GM18511 (cell line): ENCODE results near the gene ALPP.
"Not testable (repeated sequence)": the region's sequence is repeated elsewhere in the genome, so short reads cannot be mapped to it uniquely, and the experiment has no call there.

Experiments
- ATAC-seq: cut with Tn5 transposase; IDR thresholded peaks from one replicate; pipeline ENCODE4 v1.9.1; 2021; ENCODE audit warnings: mild to moderate bottlenecking, moderate library complexity; ENCODE audit not compliant: unreplicated experiment

ALPP gene

GRCh38 chr2:232379610-232380590 lies 1.3 kb downstream of the ALPP start:
- ATAC-seq = not testable (repeated sequence)

GRCh38 chr2:232381204-232382031 lies 2.9 kb downstream of the ALPP start:
- ATAC-seq = not testable (repeated sequence)

GRCh38 chr2:232382331-232383225 lies 4.0 kb downstream of the ALPP start:
- ATAC-seq = no peak

- ATAC-seq = no peak
Observed at GRCh38 chr2:232384466-232384865, 5.9 kb downstream of the ALPP start.

- ATAC-seq = not testable (repeated sequence)
Observed at GRCh38 chr2:232385058-232385457, 6.5 kb downstream of the ALPP start.

GRCh38 chr2:232385660-232386489 lies 7.3 kb downstream of the ALPP start:
- no peak for ATAC-seq

GRCh38 chr2:232386490-232386739 lies 7.9 kb downstream of the ALPP start:
- ATAC-seq = no peak

- no peak for ATAC-seq
Observed at GRCh38 chr2:232386740-232387450, 8.3 kb downstream of the ALPP start.

GRCh38 chr2:232387451-232388171 lies 9.1 kb downstream of the ALPP start:
- ATAC-seq = no peak

- ATAC-seq = no peak
Observed at GRCh38 chr2:232388324-232388891, 9.9 kb downstream of the ALPP start.

- ATAC-seq = no peak
Observed at GRCh38 chr2:232389327-232389726, 10.8 kb downstream of the ALPP start.

- ATAC-seq = no peak
Observed at GRCh38 chr2:232390661-232391060, 12.1 kb downstream of the ALPP start.

GRCh38 chr2:232393556-232393955 lies 15.0 kb downstream of the ALPP start:
- no peak for ATAC-seq

- not testable (repeated sequence) for ATAC-seq
Observed at GRCh38 chr2:232394431-232394830, 15.9 kb downstream of the ALPP start.

GRCh38 chr2:232395586-232395985 lies 17.0 kb downstream of the ALPP start:
- no peak for ATAC-seq

- ATAC-seq = no peak
Observed at GRCh38 chr2:232396683-232397082, 18.1 kb downstream of the ALPP start.

GRCh38 chr2:232398293-232399034 lies 19.9 kb downstream of the ALPP start:
- no peak for ATAC-seq
